HepG2 (cell line): ENCODE measurements around the gene DLEC1. TPM values are rescaled to one million over a fixed set of nuclear protein-coding genes. Genes with fewer than 3 reads are reported as not detected.
A peak's percentile ranks its signal among the peaks of the same experiment; 100 is the strongest.

ENCODE experiments used
- BRD4 ChIP-seq: sonication (generic); formaldehyde crosslinking; IDR thresholded peaks from 2 replicates; pipeline ENCODE4 v1.4.0; 2020; ENCODE audit warnings: missing genetic modification reagents
- CHD4 ChIP-seq: fragments of 200-600 bp; sonication (generic); IDR thresholded peaks from 2 replicates; pipeline ENCODE4 v1.7.0; 2017; ENCODE audit warnings: mild to moderate bottlenecking, low read length, borderline replicate concordance
- GATAD1 ChIP-seq: IDR thresholded peaks from 2 replicates; pipeline ENCODE4 v1.6.1; 2016; ENCODE audit warnings: missing genetic modification reagents, missing compliant biosample characterization
- HOXA3 ChIP-seq: sonication (generic); formaldehyde crosslinking; IDR thresholded peaks from 2 replicates; pipeline ENCODE4 v1.5.0; 2020; ENCODE audit warnings: missing genetic modification reagents
- MXI1 ChIP-seq: IDR thresholded peaks from 3 replicates; pipeline ENCODE4 v1.6.1; 2012; ENCODE audit warnings: low read depth, low read length, inconsistent platforms, borderline replicate concordance
- SCMH1 ChIP-seq: sonication (generic); formaldehyde crosslinking; IDR thresholded peaks from 2 replicates; pipeline ENCODE4 v1.9.0; 2021; ENCODE audit warnings: missing genetic modification reagents, mild to moderate bottlenecking, borderline replicate concordance
- YEATS4 ChIP-seq: sonication (generic); formaldehyde crosslinking; IDR thresholded peaks from 2 replicates; pipeline ENCODE4 v1.4.0; 2020; ENCODE audit warnings: missing genetic modification reagents, borderline replicate concordance
- ZNF124 ChIP-seq: sonication (generic); formaldehyde crosslinking; IDR thresholded peaks from 2 replicates; pipeline ENCODE4 v1.4.0; 2020; ENCODE audit warnings: missing genetic modification reagents
- ZNF670 ChIP-seq: sonication (generic); formaldehyde crosslinking; IDR thresholded peaks from 2 replicates; pipeline ENCODE4 v1.8.0; 2022; ENCODE audit warnings: mild to moderate bottlenecking, missing genetic modification reagents, borderline replicate concordance
- ZNF766 ChIP-seq: sonication (generic); formaldehyde crosslinking; IDR thresholded peaks from 2 replicates; pipeline ENCODE4 v1.5.0; 2020; ENCODE audit warnings: missing genetic modification reagents, borderline replicate concordance
- polyA plus RNA-seq, 8 experiments: library from polyadenylated mRNA; depleted of rRNA in 3 of 8; stranded (reverse) in 7 of 8; unstranded in 1 of 8; fragments of >200 nt; fragmentation: Illumina TruSeq in 4 of 8; extraction: Trizol in 4 of 8; gene quantifications; 2 replicates each; pipeline versions ENCODE4 v1.2.1 to v1.2.3, GENCODE V29; 2011 to 2016; ENCODE audit warnings: low read depth in 4 of 8, missing spikeins in 1 of 8, mixed read lengths in 1 of 8; ENCODE audit not compliant: insufficient read depth in 1 of 8
- total RNA-seq, 5 experiments: library from RNA; depleted of rRNA; stranded (reverse); fragments of >200 nt; fragmentation: Illumina TruSeq; extraction: Trizol; gene quantifications; 2 replicates each; pipeline ENCODE4 v1.2.3, GENCODE V29; 2016; ENCODE audit warnings: low read depth in 1 of 5
- TF ChIP-seq, protein P1 (sequence below): sonication (generic); formaldehyde crosslinking; IDR thresholded peaks from 2 replicates; pipeline ENCODE4 v1.4.0; 2020; ENCODE audit warnings: missing genetic modification reagents
- TF ChIP-seq, protein P2 (sequence below), 2 experiments: fragments of 450-650 bp in 1 of 2; sonication (generic) in 1 of 2; formaldehyde crosslinking; IDR thresholded peaks; 2 replicates each; pipeline versions ENCODE4 v1.5.0 to v1.8.0; 2020 to 2022; ENCODE audit warnings: mild to moderate bottlenecking in 1 of 2, missing genetic modification reagents in 1 of 2
- TF ChIP-seq, protein P3 (sequence below): sonication (generic); formaldehyde crosslinking; IDR thresholded peaks from 2 replicates; pipeline ENCODE4 v1.9.0; 2021; ENCODE audit warnings: missing genetic modification reagents, borderline replicate concordance

Gene DLEC1
- total and polyA plus RNA-seq, 2 of the 13 experiments (the other 11 are each of a cell fraction or from before 2014, with no cell fraction given), result 0.09 TPM; not detected in 1

DNA sequence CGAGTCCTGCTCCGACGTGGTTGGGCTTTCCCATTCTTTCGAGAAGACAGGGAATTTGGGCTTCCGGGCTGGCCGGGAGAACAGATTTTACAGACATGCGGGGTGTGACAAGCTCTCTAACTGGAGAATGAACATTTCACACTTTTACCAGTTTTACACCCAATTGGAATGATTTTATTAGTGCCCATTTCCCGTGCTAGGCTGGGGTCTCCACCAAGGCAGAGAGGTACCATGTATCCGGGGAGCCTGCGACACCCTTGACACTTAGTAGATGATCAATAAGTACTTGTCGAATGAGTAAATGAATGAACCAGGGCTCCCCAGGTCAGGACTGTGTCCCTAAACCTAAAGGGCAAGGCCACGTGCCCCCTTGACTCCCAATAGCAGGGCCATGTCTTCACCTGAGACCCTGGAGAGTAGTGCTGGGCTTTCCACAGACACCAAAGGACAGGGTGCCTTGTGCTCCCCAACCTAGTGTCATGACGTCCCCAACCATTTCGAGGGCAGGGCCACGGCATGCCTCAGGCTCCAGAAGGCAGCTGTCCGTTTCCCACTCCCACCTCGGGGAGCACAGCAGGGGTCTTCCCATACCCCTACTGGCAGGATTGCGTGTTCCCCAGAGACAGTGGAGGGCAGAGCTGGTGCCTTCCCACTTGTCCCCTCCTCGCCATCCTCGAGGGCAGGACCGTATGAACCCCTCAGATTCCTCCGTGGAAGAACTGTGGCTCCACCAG, 98.8 kb downstream of the DLEC1 start (continued):
- TF ChIP-seq, protein P1, sequence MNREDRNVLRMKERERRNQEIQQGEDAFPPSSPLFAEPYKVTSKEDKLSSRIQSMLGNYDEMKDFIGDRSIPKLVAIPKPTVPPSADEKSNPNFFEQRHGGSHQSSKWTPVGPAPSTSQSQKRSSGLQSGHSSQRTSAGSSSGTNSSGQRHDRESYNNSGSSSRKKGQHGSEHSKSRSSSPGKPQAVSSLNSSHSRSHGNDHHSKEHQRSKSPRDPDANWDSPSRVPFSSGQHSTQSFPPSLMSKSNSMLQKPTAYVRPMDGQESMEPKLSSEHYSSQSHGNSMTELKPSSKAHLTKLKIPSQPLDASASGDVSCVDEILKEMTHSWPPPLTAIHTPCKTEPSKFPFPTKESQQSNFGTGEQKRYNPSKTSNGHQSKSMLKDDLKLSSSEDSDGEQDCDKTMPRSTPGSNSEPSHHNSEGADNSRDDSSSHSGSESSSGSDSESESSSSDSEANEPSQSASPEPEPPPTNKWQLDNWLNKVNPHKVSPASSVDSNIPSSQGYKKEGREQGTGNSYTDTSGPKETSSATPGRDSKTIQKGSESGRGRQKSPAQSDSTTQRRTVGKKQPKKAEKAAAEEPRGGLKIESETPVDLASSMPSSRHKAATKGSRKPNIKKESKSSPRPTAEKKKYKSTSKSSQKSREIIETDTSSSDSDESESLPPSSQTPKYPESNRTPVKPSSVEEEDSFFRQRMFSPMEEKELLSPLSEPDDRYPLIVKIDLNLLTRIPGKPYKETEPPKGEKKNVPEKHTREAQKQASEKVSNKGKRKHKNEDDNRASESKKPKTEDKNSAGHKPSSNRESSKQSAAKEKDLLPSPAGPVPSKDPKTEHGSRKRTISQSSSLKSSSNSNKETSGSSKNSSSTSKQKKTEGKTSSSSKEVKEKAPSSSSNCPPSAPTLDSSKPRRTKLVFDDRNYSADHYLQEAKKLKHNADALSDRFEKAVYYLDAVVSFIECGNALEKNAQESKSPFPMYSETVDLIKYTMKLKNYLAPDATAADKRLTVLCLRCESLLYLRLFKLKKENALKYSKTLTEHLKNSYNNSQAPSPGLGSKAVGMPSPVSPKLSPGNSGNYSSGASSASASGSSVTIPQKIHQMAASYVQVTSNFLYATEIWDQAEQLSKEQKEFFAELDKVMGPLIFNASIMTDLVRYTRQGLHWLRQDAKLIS (CRISPR knock-in tag), result 0 out of 2 replicates have a peak, but pooled peaks have one; percentile 5
- TF ChIP-seq, protein P2, sequence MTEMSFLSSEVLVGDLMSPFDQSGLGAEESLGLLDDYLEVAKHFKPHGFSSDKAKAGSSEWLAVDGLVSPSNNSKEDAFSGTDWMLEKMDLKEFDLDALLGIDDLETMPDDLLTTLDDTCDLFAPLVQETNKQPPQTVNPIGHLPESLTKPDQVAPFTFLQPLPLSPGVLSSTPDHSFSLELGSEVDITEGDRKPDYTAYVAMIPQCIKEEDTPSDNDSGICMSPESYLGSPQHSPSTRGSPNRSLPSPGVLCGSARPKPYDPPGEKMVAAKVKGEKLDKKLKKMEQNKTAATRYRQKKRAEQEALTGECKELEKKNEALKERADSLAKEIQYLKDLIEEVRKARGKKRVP (CRISPR knock-in tag; IDR thresholded peaks at IDR 0.05), result peak in 1 of 2 experiments; percentile 30; a peak in 1 of 4 replicates
- TF ChIP-seq BRD4 (CRISPR knock-in tag) (no peak), CHD4 (no peak), MXI1 (no peak; the same call in 2 of the 3 replicates), ZNF766 (CRISPR knock-in tag) (0 out of 2 replicates have a peak, but pooled peaks have one; percentile 40), GATAD1 (0 out of 2 replicates have a peak, but pooled peaks have one; percentile 10), YEATS4 (CRISPR knock-in tag) (0 out of 2 replicates have a peak, but pooled peaks have one; percentile 3), ZNF670 (CRISPR knock-in tag) (0 out of 2 replicates have a peak, but pooled peaks have one; percentile 1), ZNF124 (CRISPR knock-in tag) (no peak), SCMH1 (no peak), HOXA3 (CRISPR knock-in tag) (0 out of 2 replicates have a peak, but pooled peaks have one; percentile 14)
- TF ChIP-seq, protein P3, sequence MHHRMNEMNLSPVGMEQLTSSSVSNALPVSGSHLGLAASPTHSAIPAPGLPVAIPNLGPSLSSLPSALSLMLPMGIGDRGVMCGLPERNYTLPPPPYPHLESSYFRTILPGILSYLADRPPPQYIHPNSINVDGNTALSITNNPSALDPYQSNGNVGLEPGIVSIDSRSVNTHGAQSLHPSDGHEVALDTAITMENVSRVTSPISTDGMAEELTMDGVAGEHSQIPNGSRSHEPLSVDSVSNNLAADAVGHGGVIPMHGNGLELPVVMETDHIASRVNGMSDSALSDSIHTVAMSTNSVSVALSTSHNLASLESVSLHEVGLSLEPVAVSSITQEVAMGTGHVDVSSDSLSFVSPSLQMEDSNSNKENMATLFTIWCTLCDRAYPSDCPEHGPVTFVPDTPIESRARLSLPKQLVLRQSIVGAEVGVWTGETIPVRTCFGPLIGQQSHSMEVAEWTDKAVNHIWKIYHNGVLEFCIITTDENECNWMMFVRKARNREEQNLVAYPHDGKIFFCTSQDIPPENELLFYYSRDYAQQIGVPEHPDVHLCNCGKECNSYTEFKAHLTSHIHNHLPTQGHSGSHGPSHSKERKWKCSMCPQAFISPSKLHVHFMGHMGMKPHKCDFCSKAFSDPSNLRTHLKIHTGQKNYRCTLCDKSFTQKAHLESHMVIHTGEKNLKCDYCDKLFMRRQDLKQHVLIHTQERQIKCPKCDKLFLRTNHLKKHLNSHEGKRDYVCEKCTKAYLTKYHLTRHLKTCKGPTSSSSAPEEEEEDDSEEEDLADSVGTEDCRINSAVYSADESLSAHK (CRISPR knock-in tag), result no peak
- TF ChIP-seq, all 625 proteins: peak for 43
